Brain pericyte (primary cell): ENCODE data around the gene CCDC158.
"Not testable (repeated sequence)": the region's sequence is repeated elsewhere in the genome, so short reads cannot be mapped to it uniquely, and the experiment has no call there.

ENCODE experiments used
- DNase-seq: peaks from one replicate; pipeline ENCODE4 v3.0.0-alpha.2; 2012; ENCODE audit warnings: low read depth, low spot score

The CCDC158 gene

DNA sequence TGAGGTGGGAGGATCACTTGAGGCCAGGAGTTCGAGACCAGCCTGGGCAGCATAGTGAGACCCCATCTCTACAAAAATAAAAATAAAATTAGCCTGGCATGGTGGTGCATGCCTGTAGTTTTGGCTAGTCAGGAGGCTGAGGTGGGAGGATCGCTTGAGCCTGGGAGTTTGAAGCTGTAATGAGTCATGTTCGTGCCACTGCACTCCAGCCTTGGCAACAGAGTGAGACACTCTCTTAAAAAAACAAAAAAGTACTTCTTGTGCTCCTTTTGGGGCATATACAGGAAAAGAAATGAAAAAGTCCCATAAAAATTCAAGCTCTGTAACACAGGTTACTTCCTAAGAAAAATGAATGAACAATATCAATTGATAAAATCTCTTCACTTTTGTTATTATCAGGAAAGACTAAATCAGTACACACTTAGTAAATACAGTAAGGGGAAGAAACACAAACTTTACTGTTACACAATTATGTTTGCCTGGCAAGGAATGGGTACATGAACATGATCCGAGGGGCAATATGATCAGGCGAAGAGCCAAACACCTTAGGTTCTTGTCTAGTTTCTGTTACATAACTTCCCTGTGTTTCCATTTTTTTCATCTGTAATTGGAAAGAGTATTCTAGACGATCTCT, 46.9 kb downstream of the CCDC158 start:
- no peak for DNase-seq

DNA sequence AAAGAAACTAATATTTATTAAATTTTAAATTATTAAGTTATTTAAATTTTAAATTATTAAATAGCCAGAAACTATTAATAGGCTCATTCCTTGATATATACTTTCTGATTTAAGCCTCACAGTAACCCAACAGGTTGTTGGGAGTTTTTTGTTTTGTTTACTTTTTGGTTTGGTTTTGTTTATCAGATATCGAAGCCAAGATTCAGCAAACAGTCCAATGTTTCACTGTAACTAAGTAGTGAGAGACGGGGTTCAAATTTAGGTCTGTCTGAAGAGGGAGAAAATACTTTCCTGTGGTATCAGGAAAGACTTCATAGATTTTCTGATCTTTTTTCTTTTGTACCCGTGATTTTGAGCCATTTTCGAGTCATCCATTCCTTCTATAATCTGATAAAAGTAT, 54.2 kb downstream of the CCDC158 start:
- DNase-seq = no peak

- no peak for DNase-seq
These were observed 55.3 kb downstream of the CCDC158 start for GRCh38 chr4:76365636-76366035.

DNA sequence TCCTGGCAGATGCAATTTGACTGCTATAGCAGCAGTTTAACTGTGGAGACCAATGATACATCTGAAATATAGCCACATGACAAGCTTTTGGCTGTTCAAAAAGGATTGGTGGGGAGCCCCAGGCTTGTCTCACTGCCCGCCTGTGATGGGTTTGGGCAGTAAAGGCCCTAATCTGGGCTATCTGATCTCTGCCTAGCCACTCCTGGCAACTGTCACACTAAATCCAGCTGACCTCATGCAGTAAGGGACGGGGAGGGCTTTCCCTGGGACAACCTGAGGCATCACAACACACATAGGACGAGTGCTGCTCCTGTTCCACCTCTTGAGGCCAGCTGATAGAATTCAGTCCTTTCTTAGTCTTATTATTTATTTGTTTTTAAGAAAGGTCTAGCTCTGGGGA, 56.2 kb downstream of the CCDC158 start:
- DNase-seq = no peak

DNA sequence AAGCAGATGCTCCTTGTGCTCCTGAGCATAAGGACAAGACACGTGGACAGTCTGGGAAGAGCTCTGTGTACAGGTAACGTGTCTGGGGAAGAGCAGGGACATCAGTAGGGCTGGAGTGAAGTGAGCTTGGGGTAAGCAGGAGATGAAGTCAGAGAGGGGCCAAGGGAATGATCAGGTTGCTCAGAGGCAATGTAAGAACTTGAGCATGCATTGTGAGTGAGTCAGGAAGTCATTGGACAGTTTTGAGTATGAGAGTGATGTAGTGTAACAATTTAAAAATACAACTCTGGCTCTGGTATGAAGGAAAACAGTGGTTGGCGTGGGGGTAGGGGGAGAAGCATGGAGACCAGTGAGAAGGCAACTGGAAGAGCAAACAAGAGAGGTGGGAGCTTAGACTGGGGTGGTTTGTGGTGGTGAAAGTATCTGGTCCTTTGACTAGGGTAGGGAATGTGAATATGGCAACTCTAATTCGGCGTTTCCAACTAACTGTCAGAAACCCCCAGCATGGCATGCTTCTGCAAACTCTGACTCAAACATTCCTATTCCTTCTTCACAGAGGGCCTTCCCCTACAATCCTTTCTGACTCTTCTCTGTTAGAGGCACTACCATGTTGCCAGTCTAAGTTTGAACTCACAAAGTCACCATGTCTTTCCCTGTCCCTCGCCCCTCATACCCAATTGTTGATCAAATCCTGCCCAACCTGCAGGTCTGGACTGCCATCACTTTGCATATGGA, 57.2 kb downstream of the CCDC158 start:
- no peak for DNase-seq

DNA sequence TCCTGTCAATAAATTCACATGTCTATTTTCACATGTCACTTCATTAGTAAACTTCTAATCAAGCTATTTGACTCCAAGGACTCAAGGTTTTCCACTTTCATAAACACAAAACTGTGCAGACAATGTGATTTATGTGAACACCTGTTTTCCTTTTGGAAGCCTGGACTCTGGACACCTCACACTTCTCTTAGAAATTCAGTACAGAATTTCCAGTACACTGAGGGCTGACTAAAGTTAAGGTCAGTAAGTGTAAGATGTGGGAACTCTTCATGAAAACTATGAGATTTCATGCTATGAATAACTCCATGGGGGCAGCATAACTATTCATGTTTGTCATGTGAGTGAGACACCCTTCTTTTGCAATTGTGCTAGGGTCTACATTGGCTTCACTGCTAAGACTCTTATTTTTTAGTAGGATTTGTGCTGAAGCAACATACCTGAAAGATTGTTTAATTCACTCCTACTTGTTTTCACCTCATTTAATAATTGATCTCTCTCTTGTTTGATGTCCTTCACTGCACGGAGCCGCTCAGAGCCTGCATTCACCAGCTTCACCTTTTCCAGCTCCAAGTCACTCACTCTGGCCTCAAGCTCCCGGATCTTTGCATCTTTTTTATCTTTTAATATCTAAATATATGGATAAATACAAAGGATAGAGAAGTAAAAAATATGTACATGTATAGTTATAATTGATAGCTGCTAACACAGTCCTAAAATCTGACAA, 59.1 kb downstream of the CCDC158 start:
- no peak for DNase-seq

DNA sequence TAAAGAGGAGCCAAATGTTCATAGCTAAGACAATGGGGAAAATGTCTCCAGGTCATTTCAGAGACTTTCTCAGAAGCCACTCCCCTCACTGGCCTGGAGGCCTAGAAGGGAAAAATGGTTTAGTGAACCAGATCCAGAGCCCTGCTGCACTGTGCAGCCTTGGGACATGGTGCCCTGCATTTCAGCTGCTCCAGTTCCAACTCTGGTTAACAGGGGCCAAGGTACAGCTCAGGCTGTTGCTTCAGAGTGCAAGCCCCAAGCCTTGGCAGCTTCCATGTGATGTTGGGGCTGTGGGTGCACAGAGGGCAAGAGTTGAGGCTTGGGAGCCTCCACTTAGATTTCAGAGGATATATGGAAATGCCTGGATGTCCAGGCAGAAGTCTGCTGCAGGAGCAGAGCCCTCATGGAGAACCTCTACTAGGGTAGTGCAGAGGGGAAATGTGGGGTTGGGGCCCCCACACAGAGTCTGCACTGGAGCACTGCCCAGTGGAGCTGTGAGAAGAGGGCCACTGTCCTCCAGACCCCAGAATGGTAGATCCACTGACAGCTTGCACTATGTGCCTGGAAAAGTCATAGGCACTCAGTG, 61.0 kb downstream of the CCDC158 start:
- not testable (repeated sequence) for DNase-seq

DNA sequence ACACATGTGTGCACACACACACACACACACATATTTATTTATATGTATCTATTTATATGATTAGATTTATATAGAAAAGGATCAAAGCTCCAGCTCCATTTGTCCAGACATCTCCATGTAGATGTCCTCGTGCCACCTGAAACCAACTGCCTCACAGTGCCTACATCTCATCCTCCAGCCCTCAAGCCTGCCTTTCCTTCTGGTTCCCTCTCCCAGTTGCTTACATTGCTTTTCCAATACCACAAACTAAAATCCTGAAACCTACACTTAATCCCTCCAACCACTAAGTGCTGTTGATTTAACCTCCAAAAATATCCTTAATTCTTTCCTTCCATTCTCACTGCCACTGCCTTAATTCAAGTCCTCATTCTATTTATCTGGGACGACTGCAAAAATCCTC, 63.0 kb downstream of the CCDC158 start:
- no peak for DNase-seq

DNA sequence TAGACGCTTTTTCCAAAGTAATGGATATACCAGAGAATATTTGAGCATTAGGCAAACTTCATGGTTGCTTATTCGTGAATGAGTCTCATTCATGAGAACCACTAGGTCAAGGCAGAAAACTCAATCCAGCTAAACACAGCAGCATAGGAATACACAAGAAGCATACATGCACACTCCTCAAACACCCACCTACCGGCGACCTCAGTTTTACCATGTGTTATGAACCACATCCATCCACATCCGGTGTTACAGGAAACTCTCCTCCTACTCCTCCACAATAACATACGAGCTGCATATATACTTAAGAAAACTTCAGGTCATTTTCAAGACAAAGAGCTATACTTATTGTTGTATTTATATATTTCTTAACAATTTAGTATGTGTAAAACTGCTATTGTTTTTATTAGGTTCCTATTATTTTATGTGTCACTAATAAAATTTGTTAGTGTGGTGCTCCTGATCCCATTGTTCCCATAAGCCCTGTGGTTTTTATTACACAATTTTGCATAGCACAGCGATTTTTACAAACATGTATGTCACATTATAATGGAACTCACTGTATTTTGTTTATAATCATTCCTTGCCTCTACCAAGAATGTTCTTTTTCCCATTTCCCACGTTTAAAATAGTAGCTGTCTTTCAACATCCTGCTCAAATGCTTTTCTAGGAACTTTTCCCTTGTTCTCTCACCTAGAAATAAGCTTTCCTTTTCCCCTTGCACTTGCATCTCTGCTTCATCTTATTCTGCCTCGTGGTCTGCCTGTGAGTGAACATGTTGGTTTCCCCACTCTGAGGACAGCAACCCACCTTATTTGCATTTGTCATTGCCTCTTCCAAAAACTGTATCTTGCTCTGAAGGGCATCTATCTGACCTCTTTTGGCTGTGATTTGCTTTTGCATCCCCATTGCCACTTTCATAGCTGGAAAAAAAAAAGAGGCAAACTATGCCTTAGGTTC, 66.1 kb downstream of the CCDC158 start:
- DNase-seq = no peak

DNA sequence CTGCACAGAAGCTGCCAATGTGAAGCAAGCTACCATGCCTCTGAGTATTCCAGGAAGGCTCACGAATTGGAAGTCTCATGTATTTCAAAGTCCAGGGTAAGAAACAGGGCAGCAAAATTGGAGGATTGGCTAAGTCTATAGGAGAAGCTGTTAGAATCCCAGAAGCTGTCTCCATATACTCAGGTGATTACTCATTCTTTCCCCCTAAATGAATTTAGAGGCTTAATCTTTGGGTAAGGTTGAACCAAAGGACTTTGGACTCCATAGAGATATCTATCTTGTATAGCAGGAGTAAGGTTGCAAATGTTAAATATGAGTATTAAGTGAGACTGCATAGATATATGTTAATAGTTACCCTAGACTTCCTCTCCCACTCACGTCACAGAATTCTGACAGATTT, 78.1 kb downstream of the CCDC158 start:
- DNase-seq = no peak

GRCh38 chr4:76342191-76342590, 78.8 kb downstream of the CCDC158 start:
- no peak for DNase-seq

GRCh38 chr4:76341063-76341462, 79.9 kb downstream of the CCDC158 start:
- no peak for DNase-seq

- DNase-seq = no peak
These were observed 81.6 kb downstream of the CCDC158 start for GRCh38 chr4:76339364-76339763.

- DNase-seq = no peak
These were observed 86.1 kb downstream of the CCDC158 start for GRCh38 chr4:76334885-76335284.

DNA sequence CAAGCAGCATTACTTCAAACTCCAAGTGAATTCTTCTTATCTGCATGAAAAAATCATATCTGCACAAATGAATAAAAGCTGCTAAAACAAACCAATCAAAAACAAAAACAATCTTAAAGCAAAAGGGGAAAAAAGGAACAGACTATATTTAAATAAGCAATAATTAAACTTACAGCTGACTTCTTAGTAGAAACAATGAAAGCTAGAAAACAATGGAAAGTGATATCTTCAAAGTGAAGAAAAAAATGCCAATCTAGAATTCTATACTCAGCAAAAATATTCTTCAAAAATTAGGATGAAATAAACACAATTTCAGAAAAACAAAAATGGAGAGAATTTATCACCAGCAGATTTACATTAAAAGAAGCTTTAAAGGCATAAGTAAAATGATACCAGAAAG, 94.4 kb downstream of the CCDC158 start:
- DNase-seq = no peak

GRCh38 chr4:76325072-76325471, 95.9 kb downstream of the CCDC158 start:
- no peak for DNase-seq

GRCh38 chr4:76322236-76322635, 98.7 kb downstream of the CCDC158 start:
- DNase-seq = no peak

GRCh38 chr4:76316131-76316530, 104.8 kb downstream of the CCDC158 start:
- DNase-seq = no peak

GRCh38 chr4:76315267-76315918, 105.5 kb downstream of the CCDC158 start:
- no peak for DNase-seq

- no peak for DNase-seq
These were observed 107.4 kb downstream of the CCDC158 start for GRCh38 chr4:76313547-76313946.

- DNase-seq = no peak
These were observed 108.5 kb downstream of the CCDC158 start for GRCh38 chr4:76312457-76312856.
